ENCODE measurements around the gene TBC1D13. TPM values are rescaled to one million over a fixed set of nuclear protein-coding genes. Genes with fewer than 3 reads are reported as not detected.
A peak's percentile ranks its signal among the peaks of the same experiment; 100 is the strongest.

The TBC1D13 gene
- total and polyA plus RNA-seq, 2 of the 13 experiments (the other 11 are each of a cell fraction or from before 2014, with no cell fraction given): 17.9 to 19.7 TPM

DNA sequence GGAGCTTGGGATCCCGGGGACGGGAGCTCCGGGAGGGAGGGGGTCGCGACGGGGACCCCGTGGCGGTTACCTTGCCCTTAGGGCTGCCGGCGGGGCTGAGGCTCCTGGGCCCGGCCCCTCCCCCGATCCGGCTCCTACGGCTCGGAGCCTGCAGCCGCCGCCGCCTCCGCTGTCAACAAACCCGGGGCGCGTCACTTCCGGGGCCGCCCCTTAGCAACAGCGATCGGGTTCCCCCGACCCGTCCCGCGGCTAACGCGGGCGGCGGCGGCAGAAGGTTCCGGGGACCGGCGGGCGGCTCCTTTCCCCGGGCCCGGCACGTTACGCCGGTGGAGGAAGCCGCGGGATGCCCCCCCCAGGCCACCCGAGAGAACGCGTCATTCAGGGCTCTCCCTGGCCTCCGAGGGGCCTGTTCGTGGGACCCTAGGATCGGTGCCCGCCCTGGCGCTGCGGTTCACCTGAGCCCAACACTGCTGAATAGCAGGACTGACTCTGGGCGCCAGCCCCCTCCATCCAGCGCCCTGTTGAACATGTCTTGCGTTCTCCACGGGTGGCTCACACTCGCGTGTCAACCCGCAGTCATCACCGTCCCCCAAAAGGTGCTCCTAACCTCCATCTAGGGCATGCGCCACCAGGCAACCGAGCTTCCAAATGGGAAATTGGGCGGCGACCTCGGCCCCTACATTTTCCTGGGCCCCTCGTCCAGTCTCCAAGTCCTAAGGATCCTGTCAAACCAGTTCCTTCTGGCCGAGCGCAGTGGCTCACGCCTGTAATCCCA, 15.1 kb upstream of the TBC1D13 start, which contains the start of gene ZER1 (continued):
- TF ChIP-seq, protein P1, sequence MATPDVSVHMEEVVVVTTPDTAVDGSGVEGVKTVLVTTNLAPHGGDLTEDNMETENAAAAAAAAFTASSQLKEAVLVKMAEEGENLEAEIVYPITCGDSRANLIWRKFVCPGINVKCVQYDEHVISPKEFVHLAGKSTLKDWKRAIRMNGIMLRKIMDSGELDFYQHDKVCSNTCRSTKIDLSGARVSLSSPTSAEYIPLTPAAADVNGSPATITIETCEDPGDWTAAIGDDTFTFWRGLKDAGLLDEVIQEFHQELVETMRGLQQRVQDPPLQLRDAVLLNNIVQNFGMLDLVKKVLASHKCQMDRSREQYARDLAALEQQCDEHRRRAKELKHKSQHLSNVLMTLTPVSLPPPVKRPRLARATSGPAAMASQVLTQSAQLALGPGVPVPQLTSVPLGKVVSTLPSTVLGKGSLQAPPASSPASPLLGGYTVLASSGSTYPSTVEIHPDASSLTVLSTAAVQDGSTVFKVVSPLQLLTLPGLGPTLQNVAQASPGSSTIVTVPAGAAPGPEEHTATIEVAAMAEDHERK (CRISPR knock-in tag; IDR thresholded peaks at IDR 0.05; ENCODE audit: low read depth): peak; percentile 69
- 0 out of 2 replicates have a peak, but pooled peaks have one; percentile 41 for TF ChIP-seq MIER3 (CRISPR knock-in tag; IDR thresholded peaks at IDR 0.05; ENCODE audit: borderline replicate concordance)
- TF ChIP-seq ZNF468 (CRISPR knock-in tag; IDR thresholded peaks at IDR 0.05): no peak
- peak; percentile 65; the same call in 1 of the 2 replicates for TF ChIP-seq ZNF121 (CRISPR knock-in tag; IDR thresholded peaks at IDR 0.05)
- TF ChIP-seq FOXP1 (IDR thresholded peaks at IDR 0.05): no peak
- peak; percentile 35 for TF ChIP-seq FOXP1 (CRISPR knock-in tag; IDR thresholded peaks at IDR 0.05)
- 0 out of 2 replicates have a peak, but pooled peaks have one; percentile 45 for TF ChIP-seq HNRNPUL1 (IDR thresholded peaks at IDR 0.05; ENCODE audit: low read depth, low read length)
- TF ChIP-seq, protein P2, sequence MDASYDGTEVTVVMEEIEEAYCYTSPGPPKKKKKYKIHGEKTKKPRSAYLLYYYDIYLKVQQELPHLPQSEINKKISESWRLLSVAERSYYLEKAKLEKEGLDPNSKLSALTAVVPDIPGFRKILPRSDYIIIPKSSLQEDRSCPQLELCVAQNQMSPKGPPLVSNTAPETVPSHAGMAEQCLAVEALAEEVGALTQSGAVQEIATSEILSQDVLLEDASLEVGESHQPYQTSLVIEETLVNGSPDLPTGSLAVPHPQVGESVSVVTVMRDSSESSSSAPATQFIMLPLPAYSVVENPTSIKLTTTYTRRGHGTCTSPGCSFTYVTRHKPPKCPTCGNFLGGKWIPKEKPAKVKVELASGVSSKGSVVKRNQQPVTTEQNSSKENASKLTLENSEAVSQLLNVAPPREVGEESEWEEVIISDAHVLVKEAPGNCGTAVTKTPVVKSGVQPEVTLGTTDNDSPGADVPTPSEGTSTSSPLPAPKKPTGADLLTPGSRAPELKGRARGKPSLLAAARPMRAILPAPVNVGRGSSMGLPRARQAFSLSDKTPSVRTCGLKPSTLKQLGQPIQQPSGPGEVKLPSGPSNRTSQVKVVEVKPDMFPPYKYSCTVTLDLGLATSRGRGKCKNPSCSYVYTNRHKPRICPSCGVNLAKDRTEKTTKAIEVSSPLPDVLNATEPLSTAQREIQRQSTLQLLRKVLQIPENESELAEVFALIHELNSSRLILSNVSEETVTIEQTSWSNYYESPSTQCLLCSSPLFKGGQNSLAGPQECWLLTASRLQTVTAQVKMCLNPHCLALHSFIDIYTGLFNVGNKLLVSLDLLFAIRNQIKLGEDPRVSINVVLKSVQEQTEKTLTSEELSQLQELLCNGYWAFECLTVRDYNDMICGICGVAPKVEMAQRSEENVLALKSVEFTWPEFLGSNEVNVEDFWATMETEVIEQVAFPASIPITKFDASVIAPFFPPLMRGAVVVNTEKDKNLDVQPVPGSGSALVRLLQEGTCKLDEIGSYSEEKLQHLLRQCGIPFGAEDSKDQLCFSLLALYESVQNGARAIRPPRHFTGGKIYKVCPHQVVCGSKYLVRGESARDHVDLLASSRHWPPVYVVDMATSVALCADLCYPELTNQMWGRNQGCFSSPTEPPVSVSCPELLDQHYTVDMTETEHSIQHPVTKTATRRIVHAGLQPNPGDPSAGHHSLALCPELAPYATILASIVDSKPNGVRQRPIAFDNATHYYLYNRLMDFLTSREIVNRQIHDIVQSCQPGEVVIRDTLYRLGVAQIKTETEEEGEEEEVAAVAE (CRISPR knock-in tag; IDR thresholded peaks at IDR 0.05; ENCODE audit: borderline replicate concordance): peak; percentile 87; the same call in 1 of the 2 replicates
- TF ChIP-seq SMAD9 (CRISPR knock-in tag; IDR thresholded peaks at IDR 0.05): no peak
- peak; percentile 75 for TF ChIP-seq RXRB (CRISPR knock-in tag; IDR thresholded peaks at IDR 0.05; ENCODE audit: borderline replicate concordance)
- TF ChIP-seq, protein P3, sequence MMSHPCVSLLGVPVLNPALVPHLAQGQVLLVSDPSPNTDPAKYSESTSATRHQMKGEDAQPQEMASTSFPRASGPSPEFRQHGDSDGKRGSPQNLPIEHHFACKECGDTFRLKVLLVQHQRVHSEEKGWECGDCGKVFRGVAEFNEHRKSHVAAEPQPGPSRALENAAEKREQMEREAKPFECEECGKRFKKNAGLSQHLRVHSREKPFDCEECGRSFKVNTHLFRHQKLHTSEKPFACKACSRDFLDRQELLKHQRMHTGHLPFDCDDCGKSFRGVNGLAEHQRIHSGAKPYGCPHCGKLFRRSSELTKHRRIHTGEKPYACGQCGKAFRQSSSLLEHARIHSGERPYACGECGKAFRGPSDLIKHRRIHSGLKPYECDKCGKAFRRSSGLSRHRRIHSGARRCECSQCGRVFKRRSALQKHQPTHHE (CRISPR knock-in tag; IDR thresholded peaks at IDR 0.05; ENCODE audit: borderline replicate concordance): no peak; the same call in 1 of the 2 replicates
- TF ChIP-seq NAIF1 (CRISPR knock-in tag; IDR thresholded peaks at IDR 0.05; ENCODE audit: borderline replicate concordance): 0 out of 2 replicates have a peak, but pooled peaks have one; percentile 47
- peak; percentile 77; the same call in 1 of the 2 replicates for TF ChIP-seq NRL (CRISPR knock-in tag; IDR thresholded peaks at IDR 0.05; ENCODE audit: borderline replicate concordance)
- no peak for TF ChIP-seq HOXD1 (CRISPR knock-in tag; IDR thresholded peaks at IDR 0.05)
- no peak for TF ChIP-seq NONO (IDR thresholded peaks at IDR 0.05)
- TF ChIP-seq NONO (CRISPR knock-in tag; conservative IDR thresholded peaks at IDR 0.05): peak; percentile 85
- no peak for TF ChIP-seq ZNF484 (CRISPR knock-in tag; IDR thresholded peaks at IDR 0.05; ENCODE audit: borderline replicate concordance, low read depth)
- no peak for TF ChIP-seq ZNF17 (CRISPR knock-in tag; IDR thresholded peaks at IDR 0.05)
- TF ChIP-seq ZNF598 (CRISPR knock-in tag; IDR thresholded peaks at IDR 0.05; ENCODE audit: borderline replicate concordance): peak; percentile 97; the same call in 1 of the 2 replicates
- TF ChIP-seq ESRRA (CRISPR knock-in tag; IDR thresholded peaks at IDR 0.05; ENCODE audit: low read depth): no peak; the same call in 1 of the 2 replicates
- TF ChIP-seq KLF6 (CRISPR knock-in tag; IDR thresholded peaks at IDR 0.05): peak; percentile 55; the same call in 1 of the 2 replicates
- peak; percentile 53 for TF ChIP-seq ELF3 (CRISPR knock-in tag; IDR thresholded peaks at IDR 0.05)
- TF ChIP-seq ZFP36 (IDR thresholded peaks at IDR 0.05; ENCODE audit: borderline replicate concordance, low read depth, low read length, partially characterized antibody): no peak
